ENCODE results near the gene ATG13. TPM values are rescaled to one million over a fixed set of nuclear protein-coding genes. Genes with fewer than 3 reads are reported as not detected.

Gene ATG13
- total RNA-seq = 100 to 1,000 TPM in 1 of 2 experiments, 10 to 100 TPM in 1; 95.7 to 102 TPM
- polyA plus RNA-seq (2013, experiment 1 of 2) = 49.3 TPM
- 58.7 TPM for polyA plus RNA-seq (2013, experiment 2 of 2)
- 29.2 to 149 (median 99.7) reads per million in 172 experiments for total RNA-seq

DNA sequence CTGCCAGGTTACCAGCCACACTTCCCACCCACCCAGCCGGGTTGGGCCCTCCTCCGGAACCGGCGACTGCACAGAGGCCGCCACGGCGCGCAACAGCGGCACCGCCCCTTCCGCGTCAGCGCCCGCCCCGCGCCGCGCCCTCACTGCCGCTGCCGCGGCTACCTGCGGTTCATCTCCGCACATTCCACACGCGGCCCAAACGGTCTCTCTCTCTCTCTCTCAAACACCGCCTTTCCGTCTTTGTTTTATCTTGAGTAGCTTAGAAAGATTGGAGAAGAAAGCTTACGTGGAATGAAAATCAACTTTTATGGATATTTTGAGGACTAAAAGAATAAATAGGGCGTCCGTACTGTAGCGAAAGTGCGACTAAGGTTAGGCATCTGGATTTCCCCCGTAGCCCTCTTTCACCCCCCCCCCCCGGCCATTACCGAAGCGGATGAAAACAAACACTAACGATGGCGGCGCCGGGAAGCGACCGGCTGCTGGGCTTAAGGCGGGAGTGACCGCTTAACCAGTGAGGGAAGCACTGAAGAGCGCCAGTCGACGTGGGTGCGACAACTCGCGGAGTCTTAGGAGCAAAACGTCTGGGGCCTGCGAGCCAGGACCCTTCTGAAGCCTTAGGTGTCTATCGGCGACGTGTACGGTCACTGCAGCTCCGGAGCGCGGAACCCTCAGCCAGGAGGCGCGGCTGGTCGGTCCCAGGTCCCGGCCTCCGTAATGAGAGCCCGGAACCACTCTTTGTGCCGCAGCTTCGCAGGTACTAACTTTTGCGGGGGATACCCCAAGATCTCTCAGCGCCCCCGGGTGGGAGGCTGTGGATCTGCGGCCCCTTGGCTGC is at the start of gene ATG13, which contains the start of gene HARBI1:
Gene ATG13 (plus strand): TSS at position 420 of the 838 bp plus-strand sequence. CDS start 26,739 bp downstream, outside the sequence.
Gene HARBI1 (minus strand): TSS at position 94 of the 838 bp plus-strand sequence. CDS start 990 bp downstream, outside the sequence.
- Mint-ChIP-seq H3K36me3 (ENCODE audit: low read depth) (peaks cover 41% of the 10 kb centered on the region), H3K27me3 (no peaks in the 10 kb centered on the region), H3K27ac (peak within 1 kb of the TSS; percentile 97), H3K4me1 (ENCODE audit: low read depth) (peaks cover 49% of the 10 kb centered on the region), H3K9me3 (no peaks in the 10 kb centered on the region), H3K4me3 (peak within 1 kb of the TSS; percentile 100)
- Histone ChIP-seq H3K4me3 (ENCODE audit: low read length) (peak within 1 kb of the TSS; percentile 76), H3K4me1 (ENCODE audit: insufficient read depth, low read length) (peaks cover 44% of the 10 kb centered on the region), H3K36me3 (ENCODE audit: insufficient read depth, low read length) (peaks cover 12% of the 10 kb centered on the region), H3K27me3 (ENCODE audit: control insufficient read depth in 1 of 2, insufficient read depth in 2 of 2, low read length in 2 of 2) (no peaks in the 10 kb centered on the region), H3K9me3 (ENCODE audit: control insufficient read depth in 1 of 2, insufficient read depth in 1 of 2, low read length in 2 of 2) (no peaks in the 10 kb centered on the region), H3K27ac (ENCODE audit: low read depth in 1 of 2, low read length in 2 of 2) (peak within 1 kb of the TSS; percentile 98 to 99)
- POLR2A ChIA-PET = interaction anchor here (0.6 to 4.7 kb wide), 19 partner anchors 10 to 1098 kb away, joined by 3 to 35 read pairs (median 5); partner anchors contain the start of genes AGBL2, AMBRA1, ARHGAP1 and DDB2
- peak; percentile 84 to 96 (median 90) for DNase-seq
- intact Hi-C loops (cut with DNase I, micrococcal nuclease) = loop anchor here (1.0 to 10.0 kb wide), 9 partner anchors 23 to 773 kb away; partner anchors contain the start of genes AMBRA1 (in 1 of the 2), ARHGAP1 (in 1 of the 2), CRY2 (in 1 of the 2) and ZNF408 (in 1 of the 2)
- ATAC-seq (ENCODE audit: poor library complexity) = peak; percentile 92
- CTCF ChIA-PET = interaction anchor here (0.7 to 2.3 kb wide), 13 partner anchors 10 to 934 kb away, joined by 3 to 9 read pairs (median 3); partner anchors contain the start of genes AMBRA1, ARHGAP1 and ZNF408
- TF ChIP-seq, protein P1, sequence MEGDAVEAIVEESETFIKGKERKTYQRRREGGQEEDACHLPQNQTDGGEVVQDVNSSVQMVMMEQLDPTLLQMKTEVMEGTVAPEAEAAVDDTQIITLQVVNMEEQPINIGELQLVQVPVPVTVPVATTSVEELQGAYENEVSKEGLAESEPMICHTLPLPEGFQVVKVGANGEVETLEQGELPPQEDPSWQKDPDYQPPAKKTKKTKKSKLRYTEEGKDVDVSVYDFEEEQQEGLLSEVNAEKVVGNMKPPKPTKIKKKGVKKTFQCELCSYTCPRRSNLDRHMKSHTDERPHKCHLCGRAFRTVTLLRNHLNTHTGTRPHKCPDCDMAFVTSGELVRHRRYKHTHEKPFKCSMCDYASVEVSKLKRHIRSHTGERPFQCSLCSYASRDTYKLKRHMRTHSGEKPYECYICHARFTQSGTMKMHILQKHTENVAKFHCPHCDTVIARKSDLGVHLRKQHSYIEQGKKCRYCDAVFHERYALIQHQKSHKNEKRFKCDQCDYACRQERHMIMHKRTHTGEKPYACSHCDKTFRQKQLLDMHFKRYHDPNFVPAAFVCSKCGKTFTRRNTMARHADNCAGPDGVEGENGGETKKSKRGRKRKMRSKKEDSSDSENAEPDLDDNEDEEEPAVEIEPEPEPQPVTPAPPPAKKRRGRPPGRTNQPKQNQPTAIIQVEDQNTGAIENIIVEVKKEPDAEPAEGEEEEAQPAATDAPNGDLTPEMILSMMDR (IDR thresholded peaks at IDR 0.05) = peak; percentile 89

DNA sequence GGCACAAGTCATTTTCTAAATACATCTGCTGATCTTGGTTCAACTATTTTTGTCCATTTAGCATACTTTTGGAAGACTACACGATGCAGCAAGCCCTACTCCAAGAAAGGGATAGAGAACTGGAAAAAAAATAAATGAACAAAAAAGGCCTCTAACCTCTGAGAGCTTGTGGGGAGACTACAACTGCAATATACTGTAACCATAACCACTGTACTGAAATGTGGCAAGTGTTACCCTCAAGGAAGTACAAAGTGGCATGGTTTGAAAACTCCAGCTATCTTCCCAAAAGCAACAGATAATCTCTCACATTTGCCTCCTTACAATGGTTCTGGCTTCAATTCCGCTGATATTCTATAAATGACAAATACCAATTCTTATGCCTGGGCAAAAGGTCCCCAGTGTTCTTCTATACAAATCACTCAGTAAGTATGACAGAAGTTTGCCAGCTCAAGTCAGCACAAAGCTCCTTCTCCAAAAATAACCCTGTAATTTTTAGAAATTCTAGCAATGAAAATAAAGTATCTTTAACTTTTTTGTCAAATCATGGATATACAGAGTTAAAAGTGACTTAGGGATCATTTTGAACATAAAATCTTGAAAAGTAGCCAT is 46.5 kb upstream of the ATG13 start:
- intact Hi-C loops (cut with DNase I, micrococcal nuclease) = no loop called here
- Mint-ChIP-seq H3K4me3 (no peak overlapping the region), H3K27ac (no peak overlapping the region), H3K36me3 (ENCODE audit: low read depth) (peaks cover 17% of the 10 kb centered on the region), H3K9me3 (peaks cover 4% of the 10 kb centered on the region), H3K4me1 (ENCODE audit: low read depth) (peaks cover 30% of the 10 kb centered on the region), H3K27me3 (no peaks in the 10 kb centered on the region)
- Histone ChIP-seq H3K9me3 (ENCODE audit: control insufficient read depth in 1 of 2, insufficient read depth in 1 of 2, low read length in 2 of 2) (peaks cover 0 to 7% of the 10 kb centered on the region in 2 experiments), H3K4me1 (ENCODE audit: insufficient read depth, low read length) (peaks cover 6% of the 10 kb centered on the region), H3K27ac (ENCODE audit: low read depth in 1 of 2, low read length in 2 of 2) (peak overlapping the region in 1 of 2 donors; percentile 15), H3K36me3 (ENCODE audit: insufficient read depth, low read length) (no peaks in the 10 kb centered on the region), H3K4me3 (ENCODE audit: low read length) (no peak overlapping the region), H3K27me3 (ENCODE audit: control insufficient read depth in 1 of 2, insufficient read depth in 2 of 2, low read length in 2 of 2) (no peaks in the 10 kb centered on the region)
- ATAC-seq (ENCODE audit: poor library complexity) (no peak), DNase-seq (no peak)
- CTCF ChIA-PET = interaction anchor here (1.2 kb wide), 1 partner anchor 12 kb away, joined by 3 read pairs; no protein-coding TSS in a partner anchor
- TF ChIP-seq, protein P1 (IDR thresholded peaks at IDR 0.05) = no peak
- POLR2A ChIA-PET = interaction anchor here (0.5 to 1.2 kb wide), 2 partner anchors 16 to 17 kb away, joined by 3 to 4 read pairs; no protein-coding TSS in a partner anchor

DNA sequence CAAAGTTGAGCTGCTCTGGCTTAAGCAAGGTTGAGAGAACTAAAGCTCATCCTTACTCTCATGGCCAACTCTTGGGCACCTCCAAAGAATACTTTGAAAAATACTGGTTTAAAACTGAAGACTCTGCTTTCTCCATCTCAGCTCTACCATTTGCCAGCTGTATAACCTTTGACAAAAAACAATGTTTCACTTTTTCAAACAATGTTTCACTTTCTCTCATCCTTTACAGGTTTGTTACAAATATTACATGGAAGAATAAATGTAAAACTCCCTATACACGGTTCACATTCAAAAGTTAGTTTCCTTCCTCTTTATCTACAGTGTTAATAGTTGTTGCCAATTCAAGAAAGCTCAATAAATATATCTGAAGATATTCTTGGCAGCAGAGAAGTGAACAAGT is 42.7 kb upstream of the ATG13 start:
- no peak overlapping the region for H3K4me3 ChIP-seq (ENCODE audit: low read length)
- ATAC-seq (ENCODE audit: poor library complexity) = no peak
- intact Hi-C loops (cut with DNase I, micrococcal nuclease) = no loop called here
- Mint-ChIP-seq H3K9me3 (peaks cover 4% of the 10 kb centered on the region), H3K36me3 (ENCODE audit: low read depth) (peaks cover 30% of the 10 kb centered on the region), H3K4me1 (ENCODE audit: low read depth) (peaks cover 42% of the 10 kb centered on the region), H3K27ac (no peak overlapping the region), H3K4me3 (no peak overlapping the region), H3K27me3 (no peaks in the 10 kb centered on the region)
- TF ChIP-seq, protein P1 (IDR thresholded peaks at IDR 0.05) = no peak
- no peak for DNase-seq
- H3K9me3 ChIP-seq (ENCODE audit: control insufficient read depth in 1 of 2, insufficient read depth in 1 of 2, low read length in 2 of 2) = no peaks in the 10 kb centered on the region
- ChIA-PET CTCF (no interaction called here), POLR2A (interaction anchor here (1.1 kb wide), 1 partner anchor 19 kb away, joined by 3 read pairs; the partner anchor contains the start of gene AMBRA1)
- peaks cover 6% of the 10 kb centered on the region for H3K4me1 ChIP-seq (ENCODE audit: insufficient read depth, low read length)
- no peaks in the 10 kb centered on the region for H3K36me3 ChIP-seq (ENCODE audit: insufficient read depth, low read length)
- H3K27me3 ChIP-seq (ENCODE audit: control insufficient read depth in 1 of 2, insufficient read depth in 2 of 2, low read length in 2 of 2) = no peaks in the 10 kb centered on the region
- H3K27ac ChIP-seq (ENCODE audit: low read depth in 1 of 2, low read length in 2 of 2) = no peak overlapping the region

Measured in CD4-positive, alpha-beta T cell (primary cell).